CD4-positive, alpha-beta T cell treated with Interleukin-4 for 4 hours (primary cell): ENCODE measurements around the gene CD3G.

Source experiments
- DNase-seq: peaks from one replicate; pipeline ENCODE4 v3.0.0-alpha.2; 2020

The CD3G gene

GRCh38 chr11:118328745-118329144 lies 15.4 kb upstream of the CD3G start:
- no peak for DNase-seq

DNA sequence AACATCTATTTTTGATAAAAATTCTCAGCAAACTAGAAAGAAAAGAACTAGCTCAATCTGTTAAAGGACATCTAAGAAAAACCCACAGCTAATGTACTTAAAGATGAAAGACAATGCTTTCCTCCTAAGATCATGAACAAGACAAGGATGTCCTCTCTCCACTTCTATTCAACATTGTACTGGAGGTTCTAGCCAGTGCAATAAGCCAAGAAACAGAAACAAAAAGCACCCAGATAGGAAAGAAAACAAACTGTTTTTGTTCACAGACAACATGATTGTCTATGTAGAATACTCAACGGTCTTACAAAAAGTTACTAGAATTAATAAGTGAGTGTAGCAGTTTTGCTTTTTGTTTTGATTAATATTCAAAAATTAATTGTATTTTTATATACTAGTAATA lies 9.4 kb upstream of the CD3G start:
- DNase-seq, result peak; percentile 48

DNA sequence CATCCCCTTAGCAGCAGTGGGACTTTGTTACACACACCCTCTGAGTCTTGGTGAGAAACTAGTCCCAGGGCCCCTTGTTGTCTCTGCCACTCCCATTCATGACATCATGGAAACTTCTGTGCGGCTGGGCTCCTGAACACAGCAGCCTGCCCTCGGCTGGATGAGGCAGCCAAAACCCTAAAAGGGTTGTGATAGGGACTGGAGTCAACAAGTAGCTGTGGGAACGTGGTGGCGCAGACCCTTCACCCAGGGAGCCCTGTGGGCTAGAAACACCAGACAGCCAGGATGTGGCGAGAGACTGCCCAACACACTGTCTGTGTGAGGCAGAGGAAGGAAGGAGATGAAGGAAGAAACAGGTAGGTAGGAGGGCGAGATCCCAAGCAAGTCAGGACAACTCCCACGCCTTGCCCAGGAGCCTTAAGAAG lies 5.5 kb upstream of the CD3G start:
- DNase-seq, result peak; percentile 94

DNA sequence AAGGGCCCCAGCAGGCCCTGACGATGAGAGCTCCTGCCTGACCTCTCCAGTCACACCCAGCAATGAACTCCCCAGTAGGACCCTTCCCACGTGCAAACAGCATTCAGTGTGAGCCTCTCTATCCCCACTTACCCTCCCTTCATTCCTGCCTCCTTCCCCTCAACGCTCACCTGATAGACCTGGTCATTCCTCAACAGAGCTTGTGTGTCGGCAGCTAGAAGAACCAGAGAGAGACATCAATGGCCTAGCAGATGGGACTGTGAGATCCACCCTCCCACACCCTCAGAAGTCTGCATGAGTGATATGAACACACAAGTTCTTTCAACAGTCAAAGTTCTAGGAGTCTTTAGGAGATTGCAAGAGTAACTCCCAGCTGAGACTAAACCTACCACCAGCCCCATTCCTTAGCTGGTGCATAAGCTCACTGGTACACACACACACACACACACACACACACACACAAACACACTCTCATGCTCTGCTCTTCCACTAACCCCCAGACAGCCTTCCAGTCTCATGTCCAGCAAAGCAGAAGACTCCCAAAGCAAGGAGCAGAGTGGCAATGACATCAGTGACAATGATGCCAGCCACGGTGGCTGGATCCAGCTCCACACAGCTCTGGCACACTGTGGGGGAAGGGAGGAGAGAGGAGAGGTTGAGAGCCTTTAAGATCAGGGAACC lies 4.7 kb upstream of the CD3G start:
- no peak for DNase-seq

- DNase-seq, result no peak
Measured at GRCh38 chr11:118340449-118340848, 3.7 kb upstream of the CD3G start.

- DNase-seq, result no peak
Measured at GRCh38 chr11:118341261-118341660, 2.9 kb upstream of the CD3G start.

DNA sequence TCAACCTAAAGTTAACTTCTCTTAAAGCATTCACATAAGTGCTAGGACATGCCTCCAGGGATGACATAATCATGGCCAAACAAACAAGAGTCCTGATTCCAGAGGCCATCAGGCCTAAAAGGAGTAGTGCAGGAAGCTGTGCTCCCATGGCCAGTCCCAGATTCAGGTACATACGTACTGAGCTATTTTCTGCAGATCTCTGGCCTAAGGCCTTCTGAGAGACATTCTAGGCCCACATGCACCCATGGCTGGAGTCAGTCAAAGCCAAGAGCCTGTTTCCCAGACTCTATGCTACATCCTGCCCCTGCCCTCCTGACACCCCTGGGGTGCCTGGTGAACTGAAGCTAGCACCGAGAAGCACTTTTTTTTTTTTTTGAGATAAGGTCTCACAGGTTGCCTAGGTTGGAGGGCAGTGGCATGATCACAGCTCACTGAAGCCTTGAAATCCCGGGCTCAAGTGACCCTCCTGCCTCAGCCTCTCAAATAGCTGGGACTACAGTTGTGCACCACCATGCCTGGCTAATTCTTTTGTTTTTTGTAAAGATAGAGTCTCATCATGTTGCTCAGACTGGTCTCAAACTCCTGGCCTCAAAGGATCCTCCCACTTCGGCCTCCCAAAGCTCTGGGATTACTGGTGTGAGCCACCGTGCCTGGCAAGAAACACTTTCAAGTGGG lies 2.2 kb upstream of the CD3G start:
- no peak for DNase-seq

DNA sequence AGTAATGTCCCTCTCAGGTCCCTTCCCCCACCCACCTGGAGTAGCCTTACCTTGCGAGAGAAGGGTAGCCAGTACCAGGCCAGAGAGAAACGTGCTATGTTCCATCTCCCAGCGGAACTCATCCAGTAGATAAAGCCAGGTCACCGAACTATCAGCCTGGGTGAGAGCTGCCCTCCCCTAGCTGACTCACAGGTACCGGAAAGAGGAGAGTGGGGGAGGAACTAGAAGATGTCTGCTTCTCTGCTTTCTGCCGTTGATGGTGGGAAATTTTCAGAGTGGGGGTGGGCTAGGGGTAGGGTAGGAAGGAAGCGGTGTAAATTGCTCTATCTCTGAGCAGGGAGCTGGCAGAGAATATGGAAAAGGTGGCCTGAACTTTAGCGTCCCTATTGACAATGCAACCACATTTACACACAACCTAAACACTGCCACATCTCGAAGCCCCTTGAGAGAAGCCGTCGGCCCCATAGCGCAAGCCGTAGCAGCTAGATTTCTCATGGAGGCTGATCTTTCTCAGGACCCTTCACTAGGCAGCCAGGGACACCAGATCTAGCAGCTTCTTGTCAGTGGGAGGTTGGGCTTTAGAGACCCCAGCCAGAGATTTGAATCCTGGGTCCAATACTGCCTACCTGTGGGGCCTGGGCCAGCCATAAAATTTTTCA lies 1.5 kb upstream of the CD3G start, which contains the start of gene CD3D:
Gene CD3D, minus strand, starts transcription at position 203 of the 659 bp plus-strand sequence. Its CDS starts 98 bp downstream, at position 105.
- DNase-seq, result peak; percentile 82

DNA sequence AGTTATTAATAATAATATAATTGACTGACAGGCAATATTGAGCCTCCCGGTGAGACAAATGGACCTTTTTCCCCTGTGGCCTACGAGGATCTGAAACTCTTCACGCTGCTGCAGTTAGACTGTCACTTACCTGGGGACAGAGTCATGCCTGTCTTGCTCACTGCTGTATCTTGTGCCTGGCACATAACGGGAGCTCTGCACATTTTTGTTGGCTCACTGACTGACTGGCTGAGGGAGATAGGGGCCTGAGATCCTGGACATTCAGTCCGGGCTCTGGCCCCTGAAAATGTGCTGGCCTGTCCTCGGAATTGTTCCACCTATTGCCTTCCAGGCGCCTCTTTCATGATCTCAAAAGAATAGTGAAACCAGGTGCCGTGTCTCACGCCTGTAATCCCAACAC lies 896 bp upstream of the CD3G start:
- no peak for DNase-seq

GRCh38 chr11:118349475-118349874 lies 5.3 kb downstream of the CD3G start:
- no peak for DNase-seq

DNA sequence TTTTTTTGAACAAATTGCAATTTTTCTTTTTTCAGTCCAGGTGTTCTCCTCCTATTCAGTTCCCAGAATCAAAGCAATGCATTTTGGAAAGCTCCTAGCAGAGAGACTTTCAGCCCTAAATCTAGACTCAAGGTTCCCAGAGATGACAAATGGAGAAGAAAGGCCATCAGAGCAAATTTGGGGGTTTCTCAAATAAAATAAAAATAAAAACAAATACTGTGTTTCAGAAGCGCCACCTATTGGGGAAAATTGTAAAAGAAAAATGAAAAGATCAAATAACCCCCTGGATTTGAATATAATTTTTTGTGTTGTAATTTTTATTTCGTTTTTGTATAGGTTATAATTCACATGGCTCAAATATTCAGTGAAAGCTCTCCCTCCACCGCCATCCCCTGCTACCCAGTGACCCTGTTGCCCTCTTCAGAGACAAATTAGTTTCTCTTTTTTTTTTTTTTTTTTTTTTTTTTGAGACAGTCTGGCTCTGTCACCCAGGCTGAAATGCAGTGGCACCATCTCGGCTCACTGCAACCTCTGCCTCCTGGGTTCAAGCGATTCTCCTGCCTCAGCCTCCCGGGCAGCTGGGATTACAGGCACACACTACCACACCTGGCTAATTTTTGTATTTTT lies 9.1 kb downstream of the CD3G start:
- peak; percentile 73 for DNase-seq

GRCh38 chr11:118358071-118358470 lies 13.9 kb downstream of the CD3G start:
- DNase-seq, result no peak

- DNase-seq, result peak; percentile 98
Measured at GRCh38 chr11:118359295-118359958, 15.3 kb downstream of the CD3G start, which contains the start of gene UBE4A. TSS of gene UBE4A (plus strand) at chr11:118359600. CDS start at chr11:118365081, 5,481 bp downstream.

- DNase-seq, result no peak
Measured at GRCh38 chr11:118364956-118365615, 20.9 kb downstream of the CD3G start.

DNA sequence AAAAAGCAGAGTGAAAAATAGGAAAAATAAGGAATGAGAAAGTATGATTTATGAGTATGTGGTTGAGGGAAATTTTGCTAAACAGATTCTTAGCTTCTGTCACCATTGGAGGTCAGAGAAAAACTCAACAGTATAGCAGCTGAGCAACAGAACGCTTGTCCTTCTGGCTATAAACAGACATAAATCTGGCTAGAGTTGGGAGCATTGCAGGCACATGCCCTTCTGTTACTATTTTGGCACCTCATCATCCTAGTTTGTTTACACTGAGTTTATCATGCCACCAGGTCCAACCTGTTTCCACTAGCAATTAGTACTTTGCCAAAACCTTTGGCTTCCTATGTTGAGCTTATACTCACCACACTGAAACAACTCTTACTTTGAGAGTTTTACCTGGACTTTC lies 22.1 kb downstream of the CD3G start:
- no peak for DNase-seq

DNA sequence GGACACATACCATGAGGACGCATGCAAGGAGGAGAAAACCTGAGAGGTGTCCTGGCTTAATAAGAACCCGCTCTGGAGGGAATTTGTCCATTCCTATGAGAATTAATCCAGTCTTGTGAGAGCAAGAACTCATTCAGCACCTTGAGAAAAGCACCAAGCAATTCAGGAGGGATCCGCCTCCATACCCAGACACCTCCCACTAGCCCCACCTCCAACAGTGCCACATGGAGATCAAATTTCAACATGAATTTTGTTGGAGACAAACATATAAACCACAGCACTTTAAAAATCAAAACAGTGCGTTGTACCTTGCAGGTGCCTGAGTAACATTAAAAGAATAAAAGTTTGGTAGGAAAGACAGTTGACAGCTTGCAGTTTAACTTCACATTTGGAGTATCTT lies 26.6 kb downstream of the CD3G start:
- no peak for DNase-seq

DNA sequence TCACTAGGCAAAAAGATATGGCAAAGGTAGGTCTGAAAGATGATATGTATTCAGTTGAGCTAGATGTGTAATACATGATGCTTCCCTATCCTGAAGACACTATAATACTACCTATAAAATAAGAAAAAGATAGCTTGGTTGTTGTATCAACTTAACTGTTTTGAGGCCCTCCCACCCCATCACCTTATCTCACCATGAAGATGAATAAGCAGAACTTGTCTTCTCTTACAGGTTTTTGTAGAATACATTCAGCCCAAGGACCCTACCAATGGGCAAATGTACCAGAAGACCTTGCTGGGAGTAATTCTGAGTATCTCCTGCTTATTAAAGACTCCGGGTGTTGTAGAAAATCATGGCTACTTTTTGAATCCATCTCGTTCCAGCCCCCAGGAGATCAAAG lies 29.1 kb downstream of the CD3G start:
- DNase-seq, result no peak

GRCh38 chr11:118373871-118374270 lies 29.7 kb downstream of the CD3G start:
- no peak for DNase-seq

- DNase-seq, result no peak
Measured at GRCh38 chr11:118374729-118375128, 30.6 kb downstream of the CD3G start.

DNA sequence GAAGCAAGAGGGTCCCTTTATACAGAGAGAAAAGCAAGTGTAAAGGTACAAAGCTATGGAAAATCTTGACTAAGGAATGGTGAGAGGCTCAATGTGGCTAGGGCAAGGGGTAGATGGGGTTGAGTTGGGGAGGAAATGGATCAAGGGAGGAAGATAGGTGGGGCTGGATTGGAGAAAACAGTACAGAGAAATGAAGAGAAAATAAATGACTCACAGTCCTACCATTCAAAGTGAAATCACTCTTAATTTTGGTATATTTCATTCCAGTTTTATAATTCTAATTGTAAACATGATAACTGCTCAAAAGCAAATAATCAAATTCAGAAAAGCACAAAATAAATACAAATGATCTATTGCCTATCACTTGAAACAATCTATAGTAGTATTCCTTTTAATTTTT lies 31.8 kb downstream of the CD3G start:
- no peak for DNase-seq

GRCh38 chr11:118379497-118379896 lies 35.4 kb downstream of the CD3G start:
- DNase-seq, result no peak

DNA sequence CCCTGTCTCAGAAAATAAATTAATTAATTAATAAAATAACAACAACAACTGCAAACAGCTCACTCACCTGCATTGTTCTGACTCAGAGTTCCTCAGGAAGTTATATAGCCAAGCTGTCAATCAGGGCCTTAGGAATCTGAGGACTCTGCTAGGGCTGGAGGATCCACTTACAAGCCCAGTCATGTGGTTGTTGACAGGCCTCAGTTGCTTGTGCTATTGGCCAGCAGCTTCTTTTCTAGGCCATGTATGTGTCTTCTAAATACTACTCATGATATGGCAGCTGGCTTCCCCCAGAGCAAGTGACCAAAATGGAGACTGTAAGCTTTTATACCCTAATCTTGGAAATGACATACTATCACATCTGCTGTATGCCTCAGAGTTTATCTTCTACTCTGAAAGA lies 36.4 kb downstream of the CD3G start:
- no peak for DNase-seq
